Measurements from ENCODE around the gene TBC1D14.
A peak's percentile ranks its signal among the peaks of the same experiment; 100 is the strongest.

Gene TBC1D14

DNA sequence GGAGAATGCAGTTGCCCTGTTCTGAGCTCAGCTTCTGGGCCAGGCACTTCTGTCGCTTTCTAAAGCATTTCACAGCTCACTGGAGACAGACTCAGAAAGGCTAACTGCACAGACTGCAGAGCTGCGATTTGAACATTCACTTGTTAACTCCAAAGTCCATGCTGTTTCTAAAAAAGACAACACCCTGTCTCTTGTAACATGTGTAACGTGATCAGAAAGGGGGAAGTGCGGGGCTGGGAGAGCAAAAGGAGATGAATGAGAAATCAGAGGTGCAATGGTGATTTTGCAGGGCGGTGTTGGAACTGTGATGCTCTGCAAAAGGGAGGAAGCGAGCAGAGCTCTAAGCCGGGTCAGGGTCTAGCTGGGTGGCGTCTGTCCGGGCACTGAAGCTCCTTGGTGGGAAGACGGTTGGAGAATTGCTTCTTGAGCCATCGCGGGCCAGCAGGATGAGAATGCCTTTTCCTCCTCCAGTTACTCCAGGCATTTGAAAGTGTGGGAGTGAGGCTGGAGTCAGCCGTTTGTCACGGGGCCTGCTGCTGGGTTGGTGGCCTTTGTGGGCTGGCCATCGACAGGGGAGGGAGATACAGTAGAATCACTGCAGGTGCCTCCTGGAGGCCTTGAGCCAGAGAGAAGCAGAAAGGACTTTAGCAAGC, 20.3 kb downstream of the TBC1D14 start:
- no peak for DNase-seq (ENCODE audit: low spot score)

DNA sequence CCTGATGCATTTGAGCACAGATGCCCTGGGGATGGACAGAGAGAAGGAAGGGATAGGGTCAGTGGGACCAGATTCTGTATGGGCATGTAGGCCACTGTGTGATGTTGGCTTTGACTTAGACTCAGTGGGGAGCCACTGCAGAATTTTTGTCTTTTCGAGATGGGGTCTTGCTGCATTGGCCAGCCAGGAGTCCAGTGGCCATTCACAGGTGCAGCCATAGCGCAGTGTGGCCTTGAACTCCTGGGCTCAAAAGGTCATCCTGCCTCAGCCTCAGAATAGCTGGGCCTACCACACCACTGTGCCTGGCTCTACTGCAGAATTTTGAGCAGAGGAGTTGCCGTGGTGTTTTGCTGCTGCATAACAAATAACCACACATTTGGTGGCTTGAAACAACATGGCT, 22.8 kb downstream of the TBC1D14 start:
- DNase-seq (ENCODE audit: low spot score) = no peak

DNA sequence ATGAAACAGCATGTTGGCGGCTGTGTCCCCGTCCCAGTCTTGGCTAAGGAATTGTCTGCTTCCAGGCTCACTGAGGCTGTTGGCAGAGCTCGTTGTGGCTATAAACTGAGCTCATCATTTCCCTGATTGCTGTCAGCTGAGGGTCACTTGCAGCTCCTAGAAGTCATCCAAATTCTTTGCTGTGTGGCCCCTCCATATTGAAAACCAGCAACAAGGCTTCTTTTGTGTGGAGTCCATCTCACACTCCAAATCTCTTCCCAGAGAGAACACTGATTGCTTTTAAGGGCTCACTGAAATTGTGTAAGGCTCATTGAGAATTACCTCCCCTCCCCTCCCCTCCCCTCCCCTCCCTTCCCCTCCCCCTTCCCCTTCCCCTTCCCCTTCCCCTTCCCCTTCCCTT, 23.3 kb downstream of the TBC1D14 start:
- DNase-seq (ENCODE audit: low spot score) = no peak

DNA sequence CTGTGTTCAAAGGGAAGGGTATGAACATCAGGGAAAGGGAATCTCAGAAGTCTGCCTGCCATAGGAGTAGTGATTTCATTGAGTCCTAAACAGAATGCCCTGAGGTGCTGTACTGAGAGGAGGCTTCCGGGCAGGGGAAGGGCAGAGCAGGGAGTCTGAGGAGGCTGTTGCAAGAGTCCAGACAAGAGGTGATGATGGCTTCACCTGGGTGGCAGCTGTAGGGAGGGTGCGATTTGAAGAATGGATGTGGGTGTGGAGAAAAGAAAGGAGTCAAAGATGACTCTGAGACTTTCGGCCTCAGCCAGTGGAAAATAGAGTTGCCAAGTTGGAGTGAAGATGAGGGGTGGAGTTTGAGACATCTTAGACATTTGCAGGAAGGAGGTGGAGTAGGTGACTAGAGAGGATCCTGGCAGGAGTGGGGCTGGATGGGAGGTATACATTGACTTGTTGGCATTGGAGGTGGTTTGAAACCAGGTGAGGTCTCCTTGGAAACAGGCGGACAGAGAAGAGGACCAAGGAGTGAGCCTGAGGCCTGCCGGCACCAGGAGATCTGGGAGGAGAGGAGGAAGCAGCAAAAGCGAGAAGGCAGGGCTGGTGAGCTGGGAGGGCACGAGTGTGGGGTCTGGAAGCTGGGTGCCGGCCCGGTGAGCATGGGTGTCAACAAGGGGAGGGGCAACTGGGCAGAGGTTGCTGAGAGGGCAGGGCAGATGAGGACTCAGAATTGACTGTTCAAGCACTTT, 24.2 kb downstream of the TBC1D14 start:
- DNase-seq (ENCODE audit: low spot score) = no peak

DNA sequence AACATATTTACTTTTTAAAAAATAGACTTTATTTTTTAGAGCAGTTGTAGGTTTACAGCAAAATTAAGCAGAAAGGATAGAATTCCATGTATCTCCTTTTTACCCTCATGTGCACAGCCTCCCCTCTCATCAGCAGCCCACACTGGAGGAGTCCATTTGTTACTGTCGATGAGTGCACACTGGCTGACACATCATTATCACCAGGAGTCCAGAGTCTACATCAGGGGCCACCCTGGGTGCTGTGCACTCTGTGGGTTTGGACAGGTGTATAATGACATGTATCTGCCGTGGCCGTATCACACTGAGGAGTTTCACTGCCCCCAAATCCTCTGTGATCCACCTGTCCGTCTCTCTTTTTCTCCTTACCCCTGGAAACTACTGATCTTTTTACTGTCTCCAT, 26.3 kb downstream of the TBC1D14 start:
- no peak for DNase-seq (ENCODE audit: low spot score)

DNA sequence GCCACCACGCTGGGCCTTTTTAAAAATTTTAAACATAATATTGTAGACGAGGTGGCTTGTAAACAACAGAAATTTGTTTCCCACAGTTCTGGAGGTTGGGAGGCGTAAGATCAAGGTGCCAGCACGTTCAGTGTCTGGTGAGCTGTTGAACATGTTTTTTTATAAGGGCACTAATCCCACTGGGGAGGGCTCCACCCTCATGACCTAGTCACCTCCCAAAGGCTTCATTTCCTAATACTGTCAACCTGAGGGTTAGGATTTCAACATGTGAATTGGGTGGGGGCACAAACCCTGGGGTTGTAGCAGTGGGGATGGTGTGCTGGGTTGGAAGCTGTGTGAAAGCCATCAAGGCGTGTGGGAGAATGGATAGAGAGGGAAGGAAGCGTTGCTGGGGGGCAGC, 27.6 kb downstream of the TBC1D14 start:
- DNase-seq (ENCODE audit: low spot score) = no peak

DNA sequence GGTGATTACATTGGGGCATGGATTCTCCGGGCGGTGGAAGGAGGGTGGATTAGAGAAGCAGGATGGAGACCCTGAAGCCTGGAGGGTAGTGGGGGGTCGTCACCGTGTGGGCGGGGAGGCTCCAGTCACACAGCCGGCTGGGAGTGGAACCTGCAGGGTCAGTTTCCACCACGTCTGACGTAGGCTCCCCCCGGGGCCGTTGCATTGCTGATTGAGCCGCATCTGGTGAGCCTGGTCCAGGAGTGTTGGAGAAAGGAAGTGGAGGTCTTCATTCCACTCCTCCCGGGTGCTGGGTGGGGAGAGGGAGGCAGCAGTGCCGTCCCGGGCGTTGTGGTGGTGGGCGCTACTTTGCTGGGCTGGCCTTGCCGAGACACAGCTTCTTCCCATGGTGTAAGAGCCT, 28.1 kb downstream of the TBC1D14 start:
- no peak for DNase-seq (ENCODE audit: low spot score)

DNA sequence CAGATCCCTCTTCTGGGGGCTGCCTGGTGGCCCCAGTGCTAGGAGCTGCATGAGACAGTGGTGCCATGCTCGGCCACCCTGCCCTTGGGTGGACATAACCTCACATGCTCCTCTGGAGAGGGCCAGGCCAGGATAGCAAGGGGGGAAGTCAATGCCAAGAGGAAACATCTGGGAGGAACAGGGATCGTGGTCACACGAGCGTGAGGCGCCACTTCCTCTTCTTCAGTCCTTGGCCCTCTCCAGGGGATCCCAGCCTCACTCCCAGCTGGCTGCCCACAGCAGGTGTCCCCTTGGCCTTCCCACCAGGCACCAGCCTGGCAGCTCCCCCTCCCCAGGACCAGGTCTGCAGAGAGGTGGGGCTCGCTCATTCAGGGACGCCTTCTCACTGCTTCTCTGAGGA, 28.6 kb downstream of the TBC1D14 start:
- no peak for DNase-seq (ENCODE audit: low spot score)

DNA sequence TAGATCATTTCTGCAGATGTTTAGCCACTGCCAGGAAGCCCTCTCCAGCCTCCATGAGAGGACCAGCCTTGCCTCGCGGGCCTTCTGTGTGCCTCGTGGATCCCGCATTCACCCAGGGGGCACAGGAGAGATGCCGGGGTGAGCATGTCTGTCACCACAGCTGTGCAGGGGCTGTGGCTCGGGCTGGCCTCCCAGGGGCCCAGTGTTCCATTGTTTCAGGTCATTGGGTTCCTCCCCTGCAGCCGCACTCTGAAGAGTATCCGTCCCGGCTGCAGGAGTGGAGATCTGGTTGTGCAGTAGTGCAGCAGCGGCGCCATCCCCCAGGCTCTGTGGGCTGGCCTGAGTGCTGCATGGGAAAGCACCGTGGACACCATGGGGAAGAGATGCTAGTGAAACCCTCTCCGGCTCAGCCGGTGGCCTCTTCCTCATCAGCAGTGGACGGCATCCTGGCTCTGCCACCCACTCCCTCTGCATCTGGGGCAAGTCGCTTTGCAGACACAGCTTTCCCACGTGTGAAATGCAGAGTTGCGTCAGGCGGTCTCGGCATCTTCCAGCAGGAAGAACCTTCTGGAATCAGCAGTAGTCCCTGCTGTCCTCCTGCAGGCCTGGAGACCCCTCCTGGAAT, 29.1 kb downstream of the TBC1D14 start:
- no peak for DNase-seq (ENCODE audit: low spot score)

DNA sequence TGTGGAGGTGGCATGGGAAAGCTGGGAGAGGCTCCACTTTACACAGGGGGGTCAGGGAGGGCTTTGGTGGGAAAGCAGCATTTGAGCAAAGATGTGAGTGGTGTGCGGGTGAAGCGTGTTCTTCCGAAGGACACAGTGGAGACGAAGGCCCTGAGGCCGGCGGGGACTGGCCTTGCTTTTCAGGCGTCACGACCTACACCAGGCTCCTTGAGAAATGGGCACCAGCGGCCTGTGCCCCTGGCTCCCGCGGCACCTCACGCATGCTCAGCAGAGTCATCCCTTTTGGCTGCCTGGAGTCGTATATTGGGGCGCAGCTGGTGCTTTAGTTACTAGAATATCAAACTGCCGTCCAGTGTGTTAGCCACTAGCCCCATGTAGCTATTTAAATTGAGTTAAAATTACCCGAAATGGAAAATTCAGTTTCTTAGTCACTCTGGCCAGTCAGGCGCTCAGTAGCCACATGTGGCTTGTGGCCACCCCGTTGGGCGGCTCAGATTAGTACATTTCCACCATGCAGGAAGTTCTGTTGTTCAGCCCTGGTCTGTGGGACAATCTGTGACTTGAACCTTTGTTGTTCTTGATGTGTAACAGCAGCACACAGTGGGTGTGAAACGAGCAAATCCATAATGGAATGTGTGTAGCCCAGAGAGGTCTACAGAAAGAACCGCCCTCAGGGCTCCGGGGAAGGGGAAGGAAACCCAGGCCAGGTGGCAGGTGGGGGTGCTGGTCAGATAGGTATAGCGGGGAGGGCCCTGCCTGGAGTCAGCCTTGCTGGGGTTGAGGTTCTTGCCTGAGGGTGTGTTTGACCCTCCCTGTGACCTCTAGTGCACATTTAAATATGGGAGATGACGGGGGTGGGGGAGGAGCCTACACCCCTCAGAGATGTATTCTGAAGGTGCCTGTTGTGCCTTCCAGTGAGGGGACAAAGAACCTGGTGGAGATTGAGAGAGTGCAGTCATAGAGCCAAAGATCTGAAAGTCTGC, 30.4 kb downstream of the TBC1D14 start:
- no peak for DNase-seq (ENCODE audit: low spot score)

DNA sequence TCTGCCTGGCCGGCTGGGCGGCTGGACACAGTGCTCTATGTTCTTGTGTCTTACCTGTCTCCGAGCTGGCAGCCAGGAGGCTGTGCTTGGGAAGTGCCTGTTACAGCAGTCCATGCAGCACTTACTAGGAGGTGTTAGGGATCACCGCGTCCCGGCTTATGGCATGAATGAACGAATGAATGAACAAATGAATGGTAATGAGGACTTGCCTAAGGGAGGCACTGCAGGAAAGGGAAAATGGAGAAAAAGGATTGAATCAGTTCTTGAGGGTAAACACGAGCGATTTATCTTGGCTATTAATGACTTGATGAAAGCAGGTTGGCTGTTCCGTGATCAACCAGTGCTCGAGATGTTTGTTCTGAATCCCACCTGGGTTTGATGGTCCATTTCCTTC, 31.1 kb downstream of the TBC1D14 start:
- no peak for DNase-seq (ENCODE audit: low spot score)

DNA sequence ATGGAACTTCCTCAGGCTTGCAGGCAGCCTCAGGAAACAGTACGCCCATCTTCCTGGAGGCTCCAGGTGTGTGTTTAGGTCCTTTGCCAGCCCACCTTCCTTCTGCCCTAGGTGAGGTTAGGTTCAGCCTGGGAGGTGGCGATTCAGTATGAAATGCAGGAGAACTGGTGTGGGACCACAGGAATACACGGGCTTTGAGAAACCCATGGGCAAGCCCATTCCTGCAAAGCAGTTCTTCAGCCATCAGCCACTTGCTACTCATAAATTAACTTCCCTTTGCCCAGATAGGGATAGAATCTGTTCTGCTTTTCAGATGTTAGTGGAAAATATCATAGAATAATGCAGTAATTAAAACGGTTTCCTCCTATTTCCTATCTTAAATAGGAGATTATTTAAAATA, 32.2 kb downstream of the TBC1D14 start:
- no peak for DNase-seq (ENCODE audit: low spot score)

DNA sequence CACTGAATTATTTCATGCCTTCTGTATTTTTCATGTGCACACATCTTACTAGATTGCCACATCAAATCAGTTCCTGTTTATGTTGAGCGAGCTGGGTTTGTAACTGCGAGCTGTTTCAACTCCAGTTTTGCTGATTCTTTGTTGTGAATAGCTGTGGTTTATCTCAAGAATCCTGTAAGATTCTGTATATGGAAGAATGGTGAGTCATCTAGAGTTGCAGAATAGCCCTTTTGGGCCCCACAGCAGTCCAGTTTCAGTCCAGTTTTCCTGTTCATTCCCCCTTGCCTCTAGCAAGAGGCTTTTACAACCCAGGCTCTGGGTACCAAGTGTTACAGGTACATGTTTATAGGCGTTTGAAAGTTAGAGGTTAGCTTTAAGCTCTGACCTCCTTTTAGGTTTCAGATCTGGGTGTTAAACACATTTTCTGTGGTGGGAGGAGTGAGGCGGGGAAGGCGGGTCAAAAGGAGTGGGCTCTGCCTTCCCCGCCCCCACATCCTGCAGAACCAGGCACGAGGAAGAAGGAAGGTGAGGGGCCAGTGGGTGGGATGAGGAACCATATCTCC, 32.7 kb downstream of the TBC1D14 start:
- DNase-seq (ENCODE audit: low spot score) = peak; percentile 70

DNA sequence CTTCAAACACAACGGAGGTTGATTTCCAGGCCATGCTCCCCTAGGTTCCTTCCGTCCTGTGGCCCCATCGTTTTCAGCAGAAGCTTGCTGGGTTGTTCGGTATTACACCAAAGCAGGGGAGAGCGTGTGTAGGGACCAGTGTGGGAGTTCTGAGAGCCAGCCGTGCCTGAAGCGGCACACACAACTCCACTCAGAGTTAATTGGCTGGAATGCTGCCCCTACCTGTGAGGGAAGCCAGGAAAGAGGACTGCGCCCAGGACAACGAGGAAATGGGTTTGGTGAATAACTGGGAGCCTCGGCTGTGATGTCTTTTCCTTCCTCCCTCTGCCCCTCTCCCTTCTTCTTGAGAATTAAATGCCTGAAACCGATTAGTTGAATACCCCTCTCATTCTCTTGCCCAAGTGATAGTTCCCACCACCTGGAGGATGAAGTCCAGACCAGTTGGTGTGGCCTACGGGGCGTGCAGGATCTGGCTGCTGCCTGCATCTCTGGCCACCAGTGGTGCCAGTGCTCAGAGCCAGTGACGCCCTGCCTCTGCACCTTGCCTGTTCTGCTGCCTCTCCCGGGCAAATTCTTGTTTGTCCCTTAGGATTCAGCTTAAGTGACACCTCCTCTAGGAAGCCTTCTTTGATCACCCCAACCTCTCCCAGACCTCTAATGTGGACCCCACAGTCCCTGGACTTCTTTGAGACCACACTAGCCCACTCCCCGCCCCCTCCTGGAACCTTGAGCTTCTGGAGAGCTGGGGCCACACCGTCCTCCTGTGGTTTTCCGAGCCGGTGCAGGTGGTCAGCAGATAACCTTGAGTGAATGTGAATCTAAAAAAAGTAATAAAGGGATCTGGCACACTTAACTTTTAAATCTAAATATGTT, 33.6 kb downstream of the TBC1D14 start:
- DNase-seq (ENCODE audit: low spot score) = no peak

DNA sequence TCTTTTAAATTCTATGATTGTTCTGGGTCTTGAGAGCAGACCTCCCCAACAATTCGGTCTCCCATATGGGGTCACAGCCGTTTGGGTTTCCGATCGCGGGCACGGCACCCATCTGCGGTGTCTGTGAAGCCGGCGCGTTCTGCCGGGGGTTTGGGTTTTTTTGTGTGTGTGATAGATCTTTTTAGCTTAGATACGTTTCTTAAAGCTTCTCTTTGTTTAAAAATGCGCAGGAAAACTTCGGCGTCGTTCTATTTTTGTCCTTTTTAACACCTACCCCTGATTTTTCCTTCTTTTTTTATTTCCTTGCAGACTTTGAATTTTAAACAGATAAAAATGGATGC, 34.2 kb downstream of the TBC1D14 start:
- DNase-seq (ENCODE audit: low spot score) = no peak

DNA sequence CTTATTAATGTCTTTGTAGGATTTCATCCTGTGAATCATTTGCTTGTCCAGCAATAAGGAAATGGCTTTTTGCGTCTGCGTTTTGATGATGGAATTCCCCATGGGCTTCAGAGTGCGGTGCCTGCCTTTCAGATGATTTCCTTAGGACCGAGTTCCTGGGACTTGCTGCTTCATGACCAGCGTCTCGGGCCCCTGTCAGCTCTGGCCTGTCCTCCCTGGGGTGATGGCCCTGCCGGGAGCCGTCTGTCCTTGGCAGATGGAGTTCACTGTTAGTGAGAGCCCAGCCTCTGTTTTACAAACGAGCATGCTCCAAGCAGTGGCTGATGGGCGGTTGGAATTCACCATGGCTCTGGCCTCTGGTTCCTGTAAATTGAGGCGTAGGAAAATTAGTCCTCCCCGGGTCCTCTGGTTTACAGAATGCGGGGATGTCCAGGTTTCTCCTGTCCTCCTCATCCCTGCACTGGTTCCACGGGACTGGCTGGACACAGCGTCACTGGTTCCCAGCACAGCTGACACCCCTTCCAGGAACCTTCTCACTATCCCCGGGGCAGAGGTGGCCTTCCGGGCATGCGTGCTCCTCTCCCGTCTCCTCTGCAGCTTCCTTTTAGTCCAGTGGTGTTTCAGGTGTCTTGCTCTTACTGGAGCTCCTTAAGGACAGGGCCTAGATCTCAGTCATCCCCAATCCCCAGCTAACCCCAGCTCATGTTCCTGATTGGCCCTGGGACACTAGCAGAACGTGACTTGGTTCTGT, 34.9 kb downstream of the TBC1D14 start:
- DNase-seq (ENCODE audit: low spot score) = no peak

DNA sequence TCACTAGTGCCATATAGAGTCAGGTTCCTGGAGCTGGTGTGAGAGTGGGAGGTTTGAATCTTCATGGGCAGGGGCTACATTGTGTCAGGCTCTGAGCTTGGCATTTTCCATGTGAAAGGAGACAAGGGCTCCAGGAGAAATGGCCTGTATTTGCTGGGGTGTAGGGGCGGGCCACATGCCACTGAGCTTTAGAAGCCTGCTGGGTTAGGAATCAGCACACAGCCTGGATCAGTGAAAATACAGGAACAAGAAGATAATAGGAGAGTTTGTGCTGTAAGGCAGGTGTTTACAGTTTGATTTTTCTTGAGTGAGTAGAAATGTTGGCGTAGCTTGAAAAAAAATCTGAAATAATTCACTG, 35.4 kb downstream of the TBC1D14 start:
- DNase-seq (ENCODE audit: low spot score) = no peak

DNA sequence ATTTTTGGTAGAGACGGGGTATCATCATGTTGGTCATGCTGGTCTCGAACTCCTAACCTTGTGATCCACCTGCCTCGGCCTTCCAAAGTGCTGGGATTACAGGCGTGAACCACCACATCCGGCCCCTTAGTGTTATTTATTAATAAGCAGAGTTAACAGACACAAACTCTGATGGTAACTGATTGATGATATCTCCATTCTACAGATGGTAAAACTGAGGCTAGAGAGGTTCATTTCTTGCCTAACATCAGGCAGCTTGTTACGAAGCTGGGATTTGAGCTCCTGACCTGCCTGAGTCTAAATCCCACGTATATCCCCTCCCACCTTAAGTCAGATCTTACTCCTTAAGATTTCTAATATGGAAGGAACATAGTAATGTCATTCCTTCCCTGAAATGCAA, 36.9 kb downstream of the TBC1D14 start:
- no peak for DNase-seq (ENCODE audit: low spot score)

DNA sequence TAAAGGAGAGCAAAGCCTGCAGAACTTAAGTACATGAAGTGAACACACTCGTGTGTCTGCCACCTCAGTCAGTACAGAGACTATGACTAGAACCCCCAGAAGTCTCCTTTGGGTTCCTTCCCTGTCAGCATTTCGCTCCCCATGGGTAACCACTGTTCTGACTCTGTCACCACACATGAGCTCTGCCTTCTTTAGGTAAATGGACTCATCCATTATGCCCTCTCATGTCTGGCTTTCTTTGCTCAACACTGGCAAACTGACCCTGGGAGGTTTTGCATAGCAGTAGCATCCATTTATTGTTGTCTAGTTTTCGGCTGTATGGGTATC, 38.5 kb downstream of the TBC1D14 start:
- no peak for DNase-seq (ENCODE audit: low spot score)

DNA sequence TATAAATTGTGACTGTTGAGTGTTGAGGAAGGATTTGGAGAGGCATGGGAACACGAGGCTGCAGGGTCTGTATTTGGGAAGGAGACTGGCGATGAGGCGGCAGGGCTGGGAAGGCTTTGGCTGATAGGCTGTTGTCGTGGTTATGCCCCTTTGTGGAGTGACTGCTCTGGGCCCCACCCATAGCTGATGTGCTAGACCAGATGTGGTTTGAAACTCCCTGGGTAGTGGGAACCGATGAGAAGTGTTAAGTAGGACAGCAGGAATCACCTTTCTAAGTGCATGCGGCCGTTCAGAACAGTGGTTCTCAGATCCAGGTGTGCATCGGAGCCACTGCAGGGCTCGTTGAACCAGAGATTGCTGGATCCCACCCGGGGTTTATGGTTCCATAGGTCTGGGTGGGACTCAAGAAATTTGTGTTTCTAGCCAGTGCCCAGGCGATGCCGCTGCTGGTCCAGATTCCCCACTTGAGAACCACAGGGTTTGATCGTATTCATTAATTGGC, 42.3 kb downstream of the TBC1D14 start:
- DNase-seq (ENCODE audit: low spot score) = no peak

All from activated CD4-positive, alpha-beta T cell treated with anti-CD3 and anti-CD28 coated beads, Interleukin-2, Interleukin-4, amounts not matched to agents 100 ng/mL and 50 ng/mL, durations not matched to agents 16 hours and 8 hours (primary cell).